GM12878 (cell line): Measurements from ENCODE around the gene PDE1C. TPM values are rescaled to one million over a fixed set of nuclear protein-coding genes. Genes with fewer than 3 reads are reported as not detected.

Source experiments
- ATAC-seq: fragments of 200-7000 bp; cut with Tn5 transposase; 3 replicates; pipeline ENCODE4 v1.9.1; 2020; ENCODE audit warnings: mild to moderate bottlenecking, moderate library complexity
- BruUV-seq: library from RNA; stranded (reverse); fragments of 400-500 nt; replicated peaks from 2 replicates; lab custom pipeline; 2021; lab: Mats Ljungman, UMichigan
- CTCF ChIA-PET: fragments of 300-600 bp; sonication (Branson Sonifier 250); formaldehyde crosslinking; extraction: SDS; loops from one replicate; lab custom pipeline; 2021; ENCODE audit warnings: inconsistent platforms; lab: Yijun Ruan, JAX
- POLR2A ChIA-PET: fragments of 350-600 bp; formaldehyde crosslinking; extraction: SDS; loops from one replicate; lab custom pipeline; 2021; ENCODE audit warnings: inconsistent platforms; lab: Charles Lee
- RAD21 ChIA-PET: fragments of 300-600 bp; sonication (Branson Sonifier 250); formaldehyde crosslinking; loops from one replicate; lab custom pipeline; 2023; ENCODE audit warnings: antibody characterized with exemption; ENCODE audit not compliant: unreplicated experiment; lab: Charles Lee
- SMC1A ChIA-PET: fragments of 300-600 bp; sonication (Branson Sonifier 250); formaldehyde crosslinking; loops from one replicate; lab custom pipeline; 2023; ENCODE audit not compliant: unreplicated experiment, uncharacterized antibody; lab: Charles Lee
- DNase-seq: peaks from one replicate; pipeline ENCODE4 v3.0.0-alpha.2; 2011; ENCODE audit warnings: low read depth, low spot score
- FAIRE-seq: peaks from 3 replicates; lab custom pipeline; 2011; peaks lifted over from hg19 to GRCh38; lab: Jason Lieb, UNC
- H2AFZ ChIP-seq: 2 replicates; pipeline ENCODE4 v1.6.0; 2011; ENCODE audit warnings: low read depth, low read length, control low read depth; ENCODE audit not compliant: control insufficient read depth
- H3K27ac ChIP-seq: 2 replicates; pipeline ENCODE4 v1.5.1; 2011; ENCODE audit warnings: control low read depth; ENCODE audit not compliant: control insufficient read depth, insufficient read depth
- H3K27me3 ChIP-seq, 2 experiments: replicated peaks in 1 of 2; 2 replicates each; pipeline versions ENCODE4 v1.6.0 to v1.6.1; 2011; ENCODE audit warnings: low read length in 1 of 2; ENCODE audit not compliant: control insufficient read depth in 2 of 2, insufficient read depth in 2 of 2
- H3K36me3 ChIP-seq, 2 experiments: 2 replicates each; pipeline ENCODE4 v1.5.1; 2011; ENCODE audit warnings: low read length in 1 of 2; ENCODE audit not compliant: control insufficient read depth in 2 of 2, insufficient read depth in 2 of 2
- H3K4me1 ChIP-seq: 2 replicates; pipeline ENCODE4 v1.6.1; 2011; ENCODE audit warnings: mild to moderate bottlenecking, low read length, moderate library complexity, mixed read lengths; ENCODE audit not compliant: control insufficient read depth, insufficient read depth
- H3K4me2 ChIP-seq: 2 replicates; pipeline ENCODE4 v1.6.0; 2011; ENCODE audit warnings: control low read depth; ENCODE audit not compliant: control insufficient read depth, insufficient read depth
- H3K4me3 ChIP-seq: fragments of 200-600 bp; sonication (generic); 2 replicates; pipeline ENCODE4 v1.5.1; 2016
- H3K79me2 ChIP-seq: 2 replicates; pipeline ENCODE4 v1.6.0; 2011; ENCODE audit warnings: low read length; ENCODE audit not compliant: control insufficient read depth, insufficient read depth
- H3K9ac ChIP-seq: 2 replicates; pipeline ENCODE4 v1.8.0; 2011; ENCODE audit warnings: low read length, control low read depth, mixed read lengths; ENCODE audit not compliant: control insufficient read depth, insufficient read depth
- H3K9me3 ChIP-seq: replicated peaks from 3 replicates; pipeline ENCODE4 v1.5.1; 2011; ENCODE audit warnings: mild to moderate bottlenecking, low read length; ENCODE audit not compliant: control insufficient read depth, insufficient read depth
- H4K20me1 ChIP-seq: 2 replicates; pipeline ENCODE4 v1.6.0; 2011; ENCODE audit not compliant: control insufficient read depth, insufficient read depth
- BCL11A ChIP-seq: IDR thresholded peaks from 2 replicates; pipeline ENCODE4 v1.6.1; 2011; ENCODE audit warnings: low read depth, low read length
- CREB1 ChIP-seq: IDR thresholded peaks from 2 replicates; pipeline ENCODE4 v1.6.1; 2012; ENCODE audit warnings: low read depth, mild to moderate bottlenecking, inconsistent platforms
- KLF5 ChIP-seq: fragments of 450-650 bp; IDR thresholded peaks from 2 replicates; pipeline ENCODE4 v1.6.1; 2014; ENCODE audit warnings: mild to moderate bottlenecking; ENCODE audit not compliant: partially characterized antibody
- PAX8 ChIP-seq: fragments of 450-650 bp; IDR thresholded peaks from 2 replicates; pipeline ENCODE4 v1.6.1; 2017; ENCODE audit warnings: mild to moderate bottlenecking, moderate library complexity
- SIX5 ChIP-seq: IDR thresholded peaks from 2 replicates; pipeline ENCODE4 v1.6.1; 2011; ENCODE audit warnings: mild to moderate bottlenecking, low read depth, low read length, moderate library complexity; ENCODE audit not compliant: severe bottlenecking
- SPI1 ChIP-seq: IDR thresholded peaks from 2 replicates; pipeline ENCODE4 v1.6.1; 2011; ENCODE audit warnings: low read depth, mild to moderate bottlenecking, low read length, moderate library complexity, borderline replicate concordance; ENCODE audit not compliant: insufficient read depth
- ZNF217 ChIP-seq: fragments of 450-650 bp; IDR thresholded peaks from 2 replicates; pipeline ENCODE4 v1.6.1; 2017; ENCODE audit warnings: antibody characterized with exemption, mild to moderate bottlenecking
- WGBS: methylation state at CpG from one replicate; pipeline ENCODE4 v1.1.6; 2016; ENCODE audit warnings: low lambda C conversion rate; ENCODE audit not compliant: insufficient replicate concordance, insufficient coverage; ENCODE audit errors: missing lambda C conversion rate; 5-methylcytosine and 5-hydroxymethylcytosine counted together
- in situ Hi-C: fragments of 300-500 bp; cut with MboI; formaldehyde crosslinking; loops from 9 replicates; pipeline ENCODE4 v1.14.3; 2018; ENCODE audit warnings: mixed read lengths
- intact Hi-C: fragments of 100-400 bp; cut with micrococcal nuclease; formaldehyde crosslinking; loops from one replicate; pipeline ENCODE4 v1.14.2; 2022; ENCODE audit not compliant: unreplicated experiment
- polyA plus RNA-seq, 11 experiments: library from polyadenylated mRNA; depleted of rRNA in 4 of 11; unstranded in 6 of 11; stranded (reverse) in 5 of 11; fragments of >200 nt; fragmentation: Nextera tagmentation in 4 of 11; fragmentation: Illumina TruSeq in 1 of 11; extraction: Ambion mirVana in 4 of 11; extraction: Trizol in 1 of 11; gene quantifications; 1 replicate in 1 of 11; 2 replicates in 10 of 11; pipeline versions ENCODE4 v1.2.1 to v1.2.3, GENCODE V29; 2011 to 2016; ENCODE audit warnings: inconsistent platforms in 2 of 11, missing spikeins in 2 of 11, low read depth in 1 of 11
- total RNA-seq, 4 experiments: library from RNA; depleted of rRNA in 3 of 4; stranded (reverse); fragments of >200 nt in 3 of 4; fragmentation: Illumina TruSeq in 1 of 4; extraction: Trizol in 1 of 4; gene quantifications; 2 replicates each; pipeline versions ENCODE4 v1.2.1 to v1.2.3, GENCODE V29; 2013 to 2021
- TF ChIP-seq, protein P1 (sequence below): IDR thresholded peaks from 2 replicates; pipeline ENCODE4 v1.6.1; 2012; ENCODE audit warnings: low read depth, low read length, improper control_type of control experiment

The PDE1C gene
- total and polyA plus RNA-seq, 10 of the 15 experiments (the other 5 are each of a cell fraction or from before 2014, with no cell fraction given): 0.29 to 2.3 (median 0.70) TPM

GRCh38 chr7:31935124-31936054, 134.8 kb downstream of the PDE1C start:
- no peak overlapping the region for H3K4me2 ChIP-seq
- in situ Hi-C loops: no loop called here
- ChIA-PET CTCF (no interaction called here), RAD21 (no interaction called here), POLR2A (no interaction called here), SMC1A (no interaction called here)
- no peak for DNase-seq
- BruUV-seq: no TSS peak
- H3K4me3 ChIP-seq: no peak overlapping the region
- intact Hi-C loops: no loop called here
- 38% methylated on average over 10 of the region's 10 CpGs for whole genome bisulfite sequencing
- H3K9ac ChIP-seq: no peak overlapping the region
- ATAC-seq: no peak
- no peak for TF ChIP-seq BCL11A
- peak; percentile 5; the same call in 1 of the 2 replicates for TF ChIP-seq SPI1
- no peak for FAIRE-seq
- H4K20me1 ChIP-seq: no peaks in the 10 kb centered on the region
- no peaks in the 10 kb centered on the region for H3K36me3 ChIP-seq
- no peaks in the 10 kb centered on the region for H3K9me3 ChIP-seq
- no peaks in the 10 kb centered on the region for H3K79me2 ChIP-seq
- H3K27ac ChIP-seq: no peak overlapping the region
- H2AFZ ChIP-seq: no peak overlapping the region
- H3K27me3 ChIP-seq: no peaks in the 10 kb centered on the region
- no peaks in the 10 kb centered on the region for H3K4me1 ChIP-seq

GRCh38 chr7:31934551-31934950, 135.7 kb downstream of the PDE1C start:
- SMC1A ChIA-PET: interaction anchor here (0.6 kb wide), 1 partner anchor 119 kb away, joined by 3 read pairs; no protein-coding TSS in a partner anchor
- TF ChIP-seq CREB1 (no peak), SIX5 (no peak), ZNF217 (no peak), PAX8 (no peak), KLF5 (no peak)
- TF ChIP-seq, protein P1, sequence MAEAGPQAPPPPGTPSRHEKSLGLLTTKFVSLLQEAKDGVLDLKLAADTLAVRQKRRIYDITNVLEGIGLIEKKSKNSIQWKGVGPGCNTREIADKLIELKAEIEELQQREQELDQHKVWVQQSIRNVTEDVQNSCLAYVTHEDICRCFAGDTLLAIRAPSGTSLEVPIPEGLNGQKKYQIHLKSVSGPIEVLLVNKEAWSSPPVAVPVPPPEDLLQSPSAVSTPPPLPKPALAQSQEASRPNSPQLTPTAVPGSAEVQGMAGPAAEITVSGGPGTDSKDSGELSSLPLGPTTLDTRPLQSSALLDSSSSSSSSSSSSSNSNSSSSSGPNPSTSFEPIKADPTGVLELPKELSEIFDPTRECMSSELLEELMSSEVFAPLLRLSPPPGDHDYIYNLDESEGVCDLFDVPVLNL: no peak
- FAIRE-seq (no peak), DNase-seq (no peak), ATAC-seq (no peak)
- RAD21 ChIA-PET: no interaction called here
- 53% methylated on average over 4 of the region's 4 CpGs for WGBS
- in situ Hi-C loops: no loop called here
- no peak overlapping the region for H3K9ac ChIP-seq
- no TSS peak for BruUV-seq
- no peaks in the 10 kb centered on the region for H3K79me2 ChIP-seq
- no peaks in the 10 kb centered on the region for H3K4me1 ChIP-seq
- POLR2A ChIA-PET: no interaction called here
- no peaks in the 10 kb centered on the region for H4K20me1 ChIP-seq
- H3K27me3 ChIP-seq: no peaks in the 10 kb centered on the region
- CTCF ChIA-PET: no interaction called here
- intact Hi-C loops: no loop called here
- H3K27ac ChIP-seq: no peak overlapping the region
- no peaks in the 10 kb centered on the region for H3K36me3 ChIP-seq
- no peak overlapping the region for H3K4me3 ChIP-seq
- no peak overlapping the region for H3K4me2 ChIP-seq
- no peaks in the 10 kb centered on the region for H3K9me3 ChIP-seq
- no peak overlapping the region for H2AFZ ChIP-seq
